ENCODE results near the gene CIAPIN1.

The CIAPIN1 gene

GRCh38 chr16:57412584-57412983, 34.6 kb downstream of the CIAPIN1 start:
- TF ChIP-seq GATA1 (IDR thresholded peaks at IDR 0.05; ENCODE audit: low read depth, low read length) (no peak), POLR2A (IDR thresholded peaks at IDR 0.05; ENCODE audit: low read length) (no peak)
- DNase-seq, result no peak

- no peak for DNase-seq
- no peak for TF ChIP-seq GATA1 (IDR thresholded peaks at IDR 0.05; ENCODE audit: low read depth, low read length)
- TF ChIP-seq POLR2A (IDR thresholded peaks at IDR 0.05; ENCODE audit: low read length), result no peak
Observed at GRCh38 chr16:57411362-57411976, 35.7 kb downstream of the CIAPIN1 start.

GRCh38 chr16:57409870-57410587, 37.2 kb downstream of the CIAPIN1 start:
- DNase-seq, result no peak
- TF ChIP-seq POLR2A (IDR thresholded peaks at IDR 0.05; ENCODE audit: low read length), result no peak
- TF ChIP-seq GATA1 (IDR thresholded peaks at IDR 0.05; ENCODE audit: low read depth, low read length), result no peak

- DNase-seq, result no peak
- TF ChIP-seq POLR2A (IDR thresholded peaks at IDR 0.05; ENCODE audit: low read length), result no peak
- TF ChIP-seq GATA1 (IDR thresholded peaks at IDR 0.05; ENCODE audit: low read depth, low read length), result no peak
Observed at GRCh38 chr16:57409065-57409464, 38.1 kb downstream of the CIAPIN1 start.

- no peak for DNase-seq
Observed at GRCh38 chr16:57407521-57408353, 39.4 kb downstream of the CIAPIN1 start.

GRCh38 chr16:57406881-57407280, 40.3 kb downstream of the CIAPIN1 start:
- TF ChIP-seq POLR2A (IDR thresholded peaks at IDR 0.05; ENCODE audit: low read length), result no peak
- no peak for TF ChIP-seq GATA1 (IDR thresholded peaks at IDR 0.05; ENCODE audit: low read depth, low read length)
- no peak for DNase-seq

More at GRCh38 chr16:57407521-57408353, 39.4 kb downstream of the CIAPIN1 start:
- no peak for TF ChIP-seq POLR2A (IDR thresholded peaks at IDR 0.05; ENCODE audit: low read length)
- no peak for TF ChIP-seq GATA1 (IDR thresholded peaks at IDR 0.05; ENCODE audit: low read depth, low read length)

GRCh38 chr16:57405097-57405496, 42.1 kb downstream of the CIAPIN1 start:
- DNase-seq, result no peak
- TF ChIP-seq POLR2A (IDR thresholded peaks at IDR 0.05; ENCODE audit: low read length), result no peak
- TF ChIP-seq GATA1 (IDR thresholded peaks at IDR 0.05; ENCODE audit: low read depth, low read length), result no peak

GRCh38 chr16:57403965-57404817, 43.0 kb downstream of the CIAPIN1 start, which contains the start of gene CCL17:
Gene CCL17 (plus strand): TSS chr16:57404767. CDS start chr16:57413933, 9,166 bp downstream.
- no peak for TF ChIP-seq POLR2A (IDR thresholded peaks at IDR 0.05; ENCODE audit: low read length)
- TF ChIP-seq GATA1 (IDR thresholded peaks at IDR 0.05; ENCODE audit: low read depth, low read length), result no peak
- no peak for DNase-seq

GRCh38 chr16:57401943-57402640, 45.1 kb downstream of the CIAPIN1 start:
- no peak for DNase-seq
- TF ChIP-seq POLR2A (IDR thresholded peaks at IDR 0.05; ENCODE audit: low read length), result no peak
- TF ChIP-seq GATA1 (IDR thresholded peaks at IDR 0.05; ENCODE audit: low read depth, low read length), result no peak

- peak; percentile 27 to 54 for DNase-seq
Observed at GRCh38 chr16:57397493-57397892, 49.7 kb downstream of the CIAPIN1 start.

GRCh38 chr16:57396786-57397185, 50.4 kb downstream of the CIAPIN1 start:
- no peak for DNase-seq
- TF ChIP-seq GATA1 (IDR thresholded peaks at IDR 0.05; ENCODE audit: low read depth, low read length), result no peak
- no peak for TF ChIP-seq POLR2A (IDR thresholded peaks at IDR 0.05; ENCODE audit: low read length)

GRCh38 chr16:57395026-57395425, 52.2 kb downstream of the CIAPIN1 start:
- DNase-seq, result no peak

GRCh38 chr16:57394444-57394843, 52.7 kb downstream of the CIAPIN1 start:
- peak in 1 of 2 experiments; percentile 41 for DNase-seq
- TF ChIP-seq GATA1 (IDR thresholded peaks at IDR 0.05; ENCODE audit: low read depth, low read length) (no peak), POLR2A (IDR thresholded peaks at IDR 0.05; ENCODE audit: low read length) (no peak)

More at GRCh38 chr16:57395026-57395425, 52.2 kb downstream of the CIAPIN1 start:
- TF ChIP-seq GATA1 (IDR thresholded peaks at IDR 0.05; ENCODE audit: low read depth, low read length) (no peak), POLR2A (IDR thresholded peaks at IDR 0.05; ENCODE audit: low read length) (no peak)
